ENCODE data around the gene SMIM12.

SMIM12 gene

DNA sequence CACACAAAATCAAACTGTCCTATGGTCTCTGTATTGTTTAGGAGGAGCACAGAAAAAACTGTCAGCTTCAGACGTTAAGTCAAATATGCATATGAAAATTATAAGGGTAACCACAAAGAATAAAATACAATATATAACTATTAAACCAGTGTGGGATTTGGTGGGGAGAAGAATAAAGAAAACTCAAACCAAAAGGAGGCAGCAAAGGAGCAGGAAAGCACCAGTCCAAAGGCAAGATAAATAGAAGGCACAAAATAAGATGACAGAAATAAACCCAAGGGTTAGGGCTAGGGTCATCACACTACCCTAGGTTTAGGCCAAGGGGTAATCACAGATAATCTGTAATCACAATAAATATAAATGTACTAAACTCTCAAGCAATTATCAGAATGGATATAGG is 37.1 kb upstream of the SMIM12 start:
- TF ChIP-seq, protein P1, sequence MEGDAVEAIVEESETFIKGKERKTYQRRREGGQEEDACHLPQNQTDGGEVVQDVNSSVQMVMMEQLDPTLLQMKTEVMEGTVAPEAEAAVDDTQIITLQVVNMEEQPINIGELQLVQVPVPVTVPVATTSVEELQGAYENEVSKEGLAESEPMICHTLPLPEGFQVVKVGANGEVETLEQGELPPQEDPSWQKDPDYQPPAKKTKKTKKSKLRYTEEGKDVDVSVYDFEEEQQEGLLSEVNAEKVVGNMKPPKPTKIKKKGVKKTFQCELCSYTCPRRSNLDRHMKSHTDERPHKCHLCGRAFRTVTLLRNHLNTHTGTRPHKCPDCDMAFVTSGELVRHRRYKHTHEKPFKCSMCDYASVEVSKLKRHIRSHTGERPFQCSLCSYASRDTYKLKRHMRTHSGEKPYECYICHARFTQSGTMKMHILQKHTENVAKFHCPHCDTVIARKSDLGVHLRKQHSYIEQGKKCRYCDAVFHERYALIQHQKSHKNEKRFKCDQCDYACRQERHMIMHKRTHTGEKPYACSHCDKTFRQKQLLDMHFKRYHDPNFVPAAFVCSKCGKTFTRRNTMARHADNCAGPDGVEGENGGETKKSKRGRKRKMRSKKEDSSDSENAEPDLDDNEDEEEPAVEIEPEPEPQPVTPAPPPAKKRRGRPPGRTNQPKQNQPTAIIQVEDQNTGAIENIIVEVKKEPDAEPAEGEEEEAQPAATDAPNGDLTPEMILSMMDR (conservative IDR thresholded peaks at IDR 0.05; ENCODE audit: low read depth, low read length), result peak; percentile 15
- no peak overlapping the region for H3K4me3 ChIP-seq (ENCODE audit: low read length)
- no peak for DNase-seq (ENCODE audit: low read depth)

DNA sequence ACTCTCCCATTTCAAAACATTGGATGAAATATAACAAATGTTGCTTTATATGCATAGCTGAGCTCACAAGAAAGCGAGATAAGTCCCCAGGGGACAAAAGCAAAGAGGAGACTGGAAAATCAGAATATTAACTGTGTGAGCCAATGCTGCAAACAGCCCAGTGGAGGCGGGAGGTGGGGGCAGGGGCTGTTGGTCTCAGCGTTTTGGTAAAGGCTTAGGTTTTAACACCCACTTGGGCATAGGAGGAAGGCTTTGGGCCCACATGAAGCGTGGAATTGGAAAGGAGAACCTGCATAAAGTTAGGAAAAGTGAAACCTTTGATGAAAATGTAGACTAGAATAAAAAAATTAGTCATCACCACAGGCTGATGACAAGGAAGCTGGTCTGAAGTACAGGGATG is 30.2 kb upstream of the SMIM12 start:
- TF ChIP-seq, protein P1 (conservative IDR thresholded peaks at IDR 0.05; ENCODE audit: low read depth, low read length), result no peak
- no peak overlapping the region for H3K4me3 ChIP-seq (ENCODE audit: low read length)
- DNase-seq (ENCODE audit: low read depth), result no peak

GRCh38 chr1:34887593-34887992 is 28.0 kb upstream of the SMIM12 start:
- H3K4me3 ChIP-seq (ENCODE audit: low read length), result no peak overlapping the region
- TF ChIP-seq, protein P1 (conservative IDR thresholded peaks at IDR 0.05; ENCODE audit: low read depth, low read length), result no peak
- DNase-seq (ENCODE audit: low read depth), result no peak

GRCh38 chr1:34885405-34886247 is 26.1 kb upstream of the SMIM12 start:
- DNase-seq (ENCODE audit: low read depth), result no peak
- H3K4me3 ChIP-seq (ENCODE audit: low read length), result peak overlapping the region; percentile 31
- TF ChIP-seq, protein P1 (conservative IDR thresholded peaks at IDR 0.05; ENCODE audit: low read depth, low read length), result no peak

GRCh38 chr1:34884961-34885360 is 25.4 kb upstream of the SMIM12 start:
- no peak for DNase-seq (ENCODE audit: low read depth)
- H3K4me3 ChIP-seq (ENCODE audit: low read length), result no peak overlapping the region
- TF ChIP-seq, protein P1 (conservative IDR thresholded peaks at IDR 0.05; ENCODE audit: low read depth, low read length), result peak; percentile 27

DNA sequence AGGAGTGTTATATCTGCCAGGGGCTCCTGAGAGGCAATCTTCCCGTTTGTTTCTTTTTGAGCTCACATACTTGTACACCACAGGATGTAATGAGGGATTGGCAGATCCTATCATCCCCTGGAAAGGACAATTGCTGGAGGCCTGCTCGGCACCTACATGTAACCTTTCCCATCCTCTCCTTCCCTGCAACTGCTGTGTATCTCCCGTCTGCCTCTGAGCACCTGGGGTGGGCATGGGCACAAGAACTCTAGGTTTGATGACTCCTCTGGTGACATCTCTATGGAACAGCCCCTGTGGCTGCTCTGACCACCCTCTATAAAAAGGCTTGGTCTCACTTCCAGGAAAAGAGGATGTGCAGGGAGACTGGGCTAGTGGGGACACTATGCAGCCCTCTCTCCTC is 25.0 kb upstream of the SMIM12 start:
- TF ChIP-seq, protein P1 (conservative IDR thresholded peaks at IDR 0.05; ENCODE audit: low read depth, low read length), result no peak
- no peak overlapping the region for H3K4me3 ChIP-seq (ENCODE audit: low read length)
- DNase-seq (ENCODE audit: low read depth), result no peak

- TF ChIP-seq, protein P1 (conservative IDR thresholded peaks at IDR 0.05; ENCODE audit: low read depth, low read length), result no peak
- DNase-seq (ENCODE audit: low read depth), result no peak
- H3K4me3 ChIP-seq (ENCODE audit: low read length), result no peak overlapping the region
Observed at GRCh38 chr1:34879230-34879629, 19.7 kb upstream of the SMIM12 start.

All from retinal pigment epithelial cell (primary cell).